ENCODE measurements around the gene FAM222B. TPM values are rescaled to one million over a fixed set of nuclear protein-coding genes. Genes with fewer than 3 reads are reported as not detected.

FAM222B gene
- total RNA-seq, 2 experiments from 2014 or later = 4.0 to 15.2 TPM

DNA sequence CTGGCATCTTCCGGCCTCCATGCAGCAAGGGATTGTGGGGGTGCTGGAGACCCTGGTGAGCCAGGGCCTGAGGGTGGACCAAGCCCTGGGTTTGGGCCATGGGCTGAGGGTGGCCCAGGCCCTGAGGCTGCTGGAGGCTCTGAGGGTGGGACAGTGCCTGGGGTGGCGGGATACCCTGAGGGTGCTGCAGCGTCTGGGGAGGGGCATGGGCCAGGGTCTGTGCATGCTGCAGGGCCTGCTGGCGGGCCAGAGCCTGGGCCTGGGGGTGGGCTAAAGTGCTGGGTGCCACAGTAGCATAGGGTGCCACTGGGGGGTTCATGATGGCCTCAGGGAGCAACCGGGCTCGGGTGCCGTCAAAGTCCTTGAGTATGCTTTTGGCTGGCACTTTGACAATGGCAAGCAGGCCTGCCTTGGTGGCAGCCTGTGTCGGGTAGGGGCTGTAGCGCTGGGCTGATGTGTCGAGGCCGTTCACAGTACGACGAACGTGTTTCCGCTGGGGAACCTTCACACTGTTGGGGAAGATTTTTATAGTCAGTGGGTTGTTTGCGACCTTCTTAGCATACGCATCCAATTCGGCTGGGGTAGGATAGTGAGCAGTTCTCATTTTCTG is 83.2 kb downstream of the FAM222B start:
- H3K9me3 ChIP-seq (ENCODE audit: low read length) = no peaks in the 10 kb centered on the region
- POLR2A ChIA-PET = interaction anchor here (0.6 kb wide), 1 partner anchor 68 kb away, joined by 4 read pairs; no protein-coding TSS in a partner anchor
- H3K4me1 ChIP-seq (ENCODE audit: insufficient read depth, low read length, poor library complexity, severe bottlenecking) = no peaks in the 10 kb centered on the region
- H3K9me2 ChIP-seq (ENCODE audit: insufficient read depth, low read length) = no peaks in the 10 kb centered on the region
- TF ChIP-seq, protein P1, sequence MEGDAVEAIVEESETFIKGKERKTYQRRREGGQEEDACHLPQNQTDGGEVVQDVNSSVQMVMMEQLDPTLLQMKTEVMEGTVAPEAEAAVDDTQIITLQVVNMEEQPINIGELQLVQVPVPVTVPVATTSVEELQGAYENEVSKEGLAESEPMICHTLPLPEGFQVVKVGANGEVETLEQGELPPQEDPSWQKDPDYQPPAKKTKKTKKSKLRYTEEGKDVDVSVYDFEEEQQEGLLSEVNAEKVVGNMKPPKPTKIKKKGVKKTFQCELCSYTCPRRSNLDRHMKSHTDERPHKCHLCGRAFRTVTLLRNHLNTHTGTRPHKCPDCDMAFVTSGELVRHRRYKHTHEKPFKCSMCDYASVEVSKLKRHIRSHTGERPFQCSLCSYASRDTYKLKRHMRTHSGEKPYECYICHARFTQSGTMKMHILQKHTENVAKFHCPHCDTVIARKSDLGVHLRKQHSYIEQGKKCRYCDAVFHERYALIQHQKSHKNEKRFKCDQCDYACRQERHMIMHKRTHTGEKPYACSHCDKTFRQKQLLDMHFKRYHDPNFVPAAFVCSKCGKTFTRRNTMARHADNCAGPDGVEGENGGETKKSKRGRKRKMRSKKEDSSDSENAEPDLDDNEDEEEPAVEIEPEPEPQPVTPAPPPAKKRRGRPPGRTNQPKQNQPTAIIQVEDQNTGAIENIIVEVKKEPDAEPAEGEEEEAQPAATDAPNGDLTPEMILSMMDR (conservative IDR thresholded peaks at IDR 0.05; ENCODE audit: low read length) = no peak
- no peak for TF ChIP-seq EZH2phosphoT487 (IDR thresholded peaks at IDR 0.05; ENCODE audit: borderline replicate concordance, low read depth, low read length)
- H3K4me3 ChIP-seq (ENCODE audit: low read depth, low read length, poor library complexity, severe bottlenecking) = no peak overlapping the region
- H4K20me1 ChIP-seq (ENCODE audit: insufficient read depth, low read length) = no peaks in the 10 kb centered on the region
- H2AFZ ChIP-seq (ENCODE audit: low read length) = no peak overlapping the region
- DNase-seq (ENCODE audit: low spot score) = no peak
- peaks cover 27% of the 10 kb centered on the region for H3K36me3 ChIP-seq (ENCODE audit: insufficient read depth, low read length)
- H3K4me2 ChIP-seq (ENCODE audit: low read length) = no peak overlapping the region
- CTCF ChIA-PET (ENCODE audit: unreplicated experiment) = no interaction called here
- no TSS peak for BruUV-seq (replicated peaks)
- no peak overlapping the region for H3K27ac ChIP-seq (ENCODE audit: low read depth, low read length, poor library complexity, severe bottlenecking)
- no peaks in the 10 kb centered on the region for H3K79me2 ChIP-seq (ENCODE audit: insufficient read depth, low read depth, low read length)
- intact Hi-C loops (cut with micrococcal nuclease; ENCODE audit: unreplicated experiment) = no loop called here

- Histone ChIP-seq H2AFZ (ENCODE audit: low read length) (no peak overlapping the region), H3K4me2 (ENCODE audit: low read length) (no peak overlapping the region), H3K36me3 (ENCODE audit: insufficient read depth, low read length) (peaks cover 27% of the 10 kb centered on the region), H3K4me1 (ENCODE audit: insufficient read depth, low read length, poor library complexity, severe bottlenecking) (no peaks in the 10 kb centered on the region), H3K9me3 (ENCODE audit: low read length) (no peaks in the 10 kb centered on the region), H3K4me3 (ENCODE audit: low read depth, low read length, poor library complexity, severe bottlenecking) (no peak overlapping the region), H3K79me2 (ENCODE audit: insufficient read depth, low read depth, low read length) (no peaks in the 10 kb centered on the region), H4K20me1 (ENCODE audit: insufficient read depth, low read length) (no peaks in the 10 kb centered on the region), H3K9me2 (ENCODE audit: insufficient read depth, low read length) (no peaks in the 10 kb centered on the region), H3K27ac (ENCODE audit: low read depth, low read length, poor library complexity, severe bottlenecking) (no peak overlapping the region)
- intact Hi-C loops (cut with micrococcal nuclease; ENCODE audit: unreplicated experiment) = no loop called here
- ChIA-PET CTCF (ENCODE audit: unreplicated experiment) (no interaction called here), POLR2A (interaction anchor here (0.6 to 2.2 kb wide), 2 partner anchors 11 to 31 kb away, joined by 6 to 9 read pairs; no protein-coding TSS in a partner anchor)
- TF ChIP-seq, protein P1 (conservative IDR thresholded peaks at IDR 0.05; ENCODE audit: low read length) = no peak
- TF ChIP-seq EZH2phosphoT487 (IDR thresholded peaks at IDR 0.05; ENCODE audit: borderline replicate concordance, low read depth, low read length) = no peak
- no peak for DNase-seq (ENCODE audit: low spot score)
- no TSS peak for BruUV-seq (replicated peaks)
Measured at GRCh38 chr17:28758411-28759121, 84.0 kb downstream of the FAM222B start.
